GM20000 (cell line): Measurements from ENCODE around the gene ANKRD33B.
"Not testable (repeated sequence)": the region's sequence is repeated elsewhere in the genome, so short reads cannot be mapped to it uniquely, and the experiment has no call there.

Experiments
- DNase-seq: peaks from one replicate; pipeline ENCODE4 v3.0.0; 2012; ENCODE audit warnings: low spot score
- CTCF ChIP-seq: IDR thresholded peaks from 2 replicates; pipeline ENCODE4 v1.5.1; 2012; ENCODE audit warnings: mild to moderate bottlenecking, control low read depth; ENCODE audit errors: extremely low read depth, missing control alignments

Gene ANKRD33B

GRCh38 chr5:10660720-10661387 is 97.0 kb downstream of the ANKRD33B start:
- DNase-seq = no peak
- no peak for TF ChIP-seq CTCF

- TF ChIP-seq CTCF = no peak
- DNase-seq = no peak
Measured at GRCh38 chr5:10661401-10661800, 97.5 kb downstream of the ANKRD33B start.

GRCh38 chr5:10662083-10662482 is 98.2 kb downstream of the ANKRD33B start:
- TF ChIP-seq CTCF = no peak
- no peak for DNase-seq

GRCh38 chr5:10662661-10663488 is 99.0 kb downstream of the ANKRD33B start:
- no peak for DNase-seq
- TF ChIP-seq CTCF = no peak

GRCh38 chr5:10663489-10664179 is 99.8 kb downstream of the ANKRD33B start:
- TF ChIP-seq CTCF = no peak
- no peak for DNase-seq

GRCh38 chr5:10664180-10664769 is 100.4 kb downstream of the ANKRD33B start:
- not testable (repeated sequence) for DNase-seq

- no peak for DNase-seq
- TF ChIP-seq CTCF = no peak
Measured at GRCh38 chr5:10665799-10666198, 101.9 kb downstream of the ANKRD33B start.
